ENCODE data around the gene MYOT. TPM values are rescaled to one million over a fixed set of nuclear protein-coding genes. Genes with fewer than 3 reads are reported as not detected.

Gene MYOT
- total RNA-seq, 4 donors from 2014 or later = 16.1 to 52.0 (median 24.3) TPM

DNA sequence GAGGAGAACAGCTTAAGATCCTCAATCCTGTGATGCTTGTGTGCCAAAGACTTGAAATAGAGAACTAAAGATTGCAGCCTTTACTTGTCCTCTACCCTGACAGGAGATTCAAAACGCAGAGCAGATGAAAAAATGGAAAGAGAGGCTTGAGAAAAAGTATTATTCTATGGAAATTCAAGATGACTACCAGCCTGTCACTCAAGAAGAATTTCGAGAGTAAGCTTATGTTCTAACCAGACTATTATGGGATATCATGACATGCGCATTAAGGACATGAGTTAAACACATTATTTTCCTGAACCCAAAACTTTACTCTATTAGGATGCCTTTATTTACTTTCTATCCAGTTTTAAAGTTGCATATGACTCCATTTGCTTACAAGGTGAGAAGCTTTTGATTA lies 68.0 kb downstream of the MYOT start:
- 82 to 91% methylated on average over 3 of the region's 3 CpGs for WGBS, 2 donors
- no peaks in the 10 kb centered on the region for H3K27me3 ChIP-seq
- H3K36me3 ChIP-seq = peaks cover 0 to 40% (median 7%) of the 10 kb centered on the region in 3 donors

More for the DNA sequence above, 68.0 kb downstream of the MYOT start:
- no peak for DNase-seq (ENCODE audit: low spot score in 2 of 2)
- Histone ChIP-seq H3K27ac (no peak overlapping the region), H3K4me3 (no peak overlapping the region), H3K4me1 (peaks cover 0 to 15% (median 0%) of the 10 kb centered on the region in 4 donors), H3K9me3 (no peaks in the 10 kb centered on the region)
- TF ChIP-seq POLR2A (IDR thresholded peaks at IDR 0.05) = no peak
- no peak for TF ChIP-seq CTCF (IDR thresholded peaks at IDR 0.05)
- TF ChIP-seq EP300 (IDR thresholded peaks at IDR 0.05) = no peak

Other genes with a start within 250 kb of the MYOT start
- 10 to 100 TPM; 22.5 to 35.7 (median 27.5) TPM for gene KLHL3, start 131.8 kb upstream of the MYOT start, total RNA-seq
- 10 to 100 TPM; 12.6 to 17.0 (median 15.0) TPM for gene HNRNPA0, start 113.5 kb upstream of the MYOT start, total RNA-seq
- gene PKD2L2, start 21.6 kb downstream of the MYOT start, total RNA-seq = not detected
- 10 to 100 TPM; 59.4 to 85.9 (median 72.3) TPM for gene FAM13B, start 165.2 kb downstream of the MYOT start, total RNA-seq
- not detected for gene WNT8A, start 216.2 kb downstream of the MYOT start, total RNA-seq

All from tibial nerve (tissue), 4 donors.